ENCODE results near the gene ARRDC4. TPM values are rescaled to one million over a fixed set of nuclear protein-coding genes. Genes with fewer than 3 reads are reported as not detected.

ARRDC4 gene
- polyA plus RNA-seq, 3 donors = 13.0 to 40.5 (median 19.0) TPM

- peaks cover 21 to 23% of the 10 kb centered on the region in 2 donors for H3K36me3 Mint-ChIP-seq
- no peaks in the 10 kb centered on the region for H3K9me3 Mint-ChIP-seq
- Histone ChIP-seq H3K9ac (ENCODE audit: insufficient read depth, low read length, poor library complexity, severe bottlenecking) (no peak overlapping the region), H2AFZ (ENCODE audit: insufficient read depth, low read depth, low read length, poor library complexity, severe bottlenecking) (no peak overlapping the region), H3K4me2 (replicated peaks; ENCODE audit: extremely low read depth, low read length, poor library complexity, severe bottlenecking) (peak overlapping the region; percentile 87), H3K9me3 (replicated peaks in 1 of 2; ENCODE audit: control insufficient read depth in 1 of 2, insufficient read depth in 1 of 2, low read length in 2 of 2) (no peaks in the 10 kb centered on the region), H3K27me3 (ENCODE audit: control insufficient read depth in 2 of 2, insufficient read depth in 2 of 2, low read length in 2 of 2) (no peaks in the 10 kb centered on the region), H3K79me2 (ENCODE audit: insufficient read depth, low read length) (peaks cover 57% of the 10 kb centered on the region), H4K20me1 (ENCODE audit: insufficient read depth, low read length) (peaks cover 58% of the 10 kb centered on the region), H3K36me3 (replicated peaks in 1 of 2; ENCODE audit: control insufficient read depth in 1 of 2, insufficient read depth in 2 of 2, low read length in 2 of 2) (peaks cover 12 to 26% of the 10 kb centered on the region in 2 donors), H3K4me3 (replicated peaks in 1 of 3; ENCODE audit: low read depth in 2 of 3, low read length in 3 of 3) (peak overlapping the region in 1 of 3 experiments; percentile 90), H3K27ac (ENCODE audit: low read depth in 1 of 2, low read length in 2 of 2) (no peak overlapping the region), H3K4me1 (ENCODE audit: control insufficient read depth in 1 of 2, insufficient read depth in 2 of 2, low read length in 2 of 2) (peaks cover 38 to 61% of the 10 kb centered on the region in 2 donors)
- peak overlapping the region in 1 of 2 donors; percentile 35 for H3K4me3 Mint-ChIP-seq
- 100% methylated on average over 1 of the region's 2 CpGs for WGBS (ENCODE audit: insufficient coverage)
- intact Hi-C loops (cut with micrococcal nuclease) = no loop called here
- peaks cover 0 to 4% (median 0%) of the 10 kb centered on the region in 3 donors for H3K27me3 Mint-ChIP-seq (ENCODE audit: low read depth in 3 of 3)
- no peak overlapping the region for H3K27ac Mint-ChIP-seq
- TF ChIP-seq, protein P1, sequence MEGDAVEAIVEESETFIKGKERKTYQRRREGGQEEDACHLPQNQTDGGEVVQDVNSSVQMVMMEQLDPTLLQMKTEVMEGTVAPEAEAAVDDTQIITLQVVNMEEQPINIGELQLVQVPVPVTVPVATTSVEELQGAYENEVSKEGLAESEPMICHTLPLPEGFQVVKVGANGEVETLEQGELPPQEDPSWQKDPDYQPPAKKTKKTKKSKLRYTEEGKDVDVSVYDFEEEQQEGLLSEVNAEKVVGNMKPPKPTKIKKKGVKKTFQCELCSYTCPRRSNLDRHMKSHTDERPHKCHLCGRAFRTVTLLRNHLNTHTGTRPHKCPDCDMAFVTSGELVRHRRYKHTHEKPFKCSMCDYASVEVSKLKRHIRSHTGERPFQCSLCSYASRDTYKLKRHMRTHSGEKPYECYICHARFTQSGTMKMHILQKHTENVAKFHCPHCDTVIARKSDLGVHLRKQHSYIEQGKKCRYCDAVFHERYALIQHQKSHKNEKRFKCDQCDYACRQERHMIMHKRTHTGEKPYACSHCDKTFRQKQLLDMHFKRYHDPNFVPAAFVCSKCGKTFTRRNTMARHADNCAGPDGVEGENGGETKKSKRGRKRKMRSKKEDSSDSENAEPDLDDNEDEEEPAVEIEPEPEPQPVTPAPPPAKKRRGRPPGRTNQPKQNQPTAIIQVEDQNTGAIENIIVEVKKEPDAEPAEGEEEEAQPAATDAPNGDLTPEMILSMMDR (IDR thresholded peaks at IDR 0.05) = no peak
- peaks cover 49% of the 10 kb centered on the region for H3K4me1 Mint-ChIP-seq
- DNase-seq = no peak
Observed at GRCh38 chr15:97962263-97962662, 1.8 kb downstream of the ARRDC4 start.

GRCh38 chr15:97963779-97964178, 3.3 kb downstream of the ARRDC4 start:
- peak overlapping the region; percentile 34 for H3K4me2 ChIP-seq (replicated peaks; ENCODE audit: extremely low read depth, low read length, poor library complexity, severe bottlenecking)
- peak overlapping the region in 2 of 7 donors; percentile 21 to 70 for H3K27ac Mint-ChIP-seq
- intact Hi-C loops (cut with micrococcal nuclease) = no loop called here

More at GRCh38 chr15:97963779-97964178, 3.3 kb downstream of the ARRDC4 start:
- Histone ChIP-seq H4K20me1 (ENCODE audit: insufficient read depth, low read length) (peaks cover 71% of the 10 kb centered on the region), H3K79me2 (ENCODE audit: insufficient read depth, low read length) (peaks cover 57% of the 10 kb centered on the region), H3K4me1 (ENCODE audit: control insufficient read depth in 1 of 2, insufficient read depth in 2 of 2, low read length in 2 of 2) (peaks cover 38 to 61% of the 10 kb centered on the region in 2 donors), H3K9me3 (replicated peaks in 1 of 2; ENCODE audit: control insufficient read depth in 1 of 2, insufficient read depth in 1 of 2, low read length in 2 of 2) (no peaks in the 10 kb centered on the region), H3K9ac (ENCODE audit: insufficient read depth, low read length, poor library complexity, severe bottlenecking) (no peak overlapping the region), H3K36me3 (replicated peaks in 1 of 2; ENCODE audit: control insufficient read depth in 1 of 2, insufficient read depth in 2 of 2, low read length in 2 of 2) (peaks cover 21 to 41% of the 10 kb centered on the region in 2 donors), H2AFZ (ENCODE audit: insufficient read depth, low read depth, low read length, poor library complexity, severe bottlenecking) (no peak overlapping the region), H3K4me3 (replicated peaks in 1 of 3; ENCODE audit: low read depth in 2 of 3, low read length in 3 of 3) (no peak overlapping the region), H3K27ac (ENCODE audit: low read depth in 1 of 2, low read length in 2 of 2) (no peak overlapping the region), H3K27me3 (ENCODE audit: control insufficient read depth in 2 of 2, insufficient read depth in 2 of 2, low read length in 2 of 2) (no peaks in the 10 kb centered on the region)
- Mint-ChIP-seq H3K9me3 (no peaks in the 10 kb centered on the region), H3K4me3 (peak overlapping the region in 1 of 2 donors; percentile 57), H3K27me3 (ENCODE audit: low read depth in 3 of 3) (peaks cover 0 to 3% (median 0%) of the 10 kb centered on the region in 3 donors), H3K36me3 (peaks cover 25 to 32% of the 10 kb centered on the region in 2 donors), H3K4me1 (peaks cover 49% of the 10 kb centered on the region)
- TF ChIP-seq, protein P1 (IDR thresholded peaks at IDR 0.05) = no peak
- 79% methylated on average over 2 of the region's 4 CpGs for WGBS (ENCODE audit: insufficient coverage)
- DNase-seq = no peak
